GM12875 (cell line): ENCODE results near the gene RNF169.

Experiments used
- H3K4me3 ChIP-seq: one replicate; pipeline ENCODE4 v1.5.1; 2011; ENCODE audit warnings: low read depth, low read length, control low read depth
- CTCF ChIP-seq: IDR thresholded peaks from 2 replicates; pipeline ENCODE4 v1.5.1; 2011; ENCODE audit warnings: low read depth, mild to moderate bottlenecking, control low read depth, inconsistent platforms, low read length, moderate library complexity, borderline replicate concordance; ENCODE audit not compliant: insufficient read depth

Gene RNF169

GRCh38 chr11:74719011-74719410 lies 29.6 kb upstream of the RNF169 start:
- no peak for TF ChIP-seq CTCF
- no peak overlapping the region for H3K4me3 ChIP-seq

- no peak for TF ChIP-seq CTCF
- no peak overlapping the region for H3K4me3 ChIP-seq
Observed at GRCh38 chr11:74720596-74721478, 27.8 kb upstream of the RNF169 start.

- no peak overlapping the region for H3K4me3 ChIP-seq
- TF ChIP-seq CTCF: no peak
Observed at GRCh38 chr11:74721479-74721835, 27.2 kb upstream of the RNF169 start.

- no peak for TF ChIP-seq CTCF
Observed at GRCh38 chr11:74723511-74723910, 25.1 kb upstream of the RNF169 start.

GRCh38 chr11:74725701-74726100 lies 22.9 kb upstream of the RNF169 start:
- TF ChIP-seq CTCF: no peak
- H3K4me3 ChIP-seq: no peak overlapping the region

More at GRCh38 chr11:74723511-74723910, 25.1 kb upstream of the RNF169 start:
- no peak overlapping the region for H3K4me3 ChIP-seq

GRCh38 chr11:74726547-74727182 lies 22.0 kb upstream of the RNF169 start:
- no peak overlapping the region for H3K4me3 ChIP-seq

More at GRCh38 chr11:74726547-74727182, 22.0 kb upstream of the RNF169 start:
- peak; percentile 99 for TF ChIP-seq CTCF
